HG03064 (cell line): ENCODE data around the gene ZC3H13.
"Not testable (repeated sequence)": the region's sequence is repeated elsewhere in the genome, so short reads cannot be mapped to it uniquely, and the experiment has no call there.

ENCODE experiments used
- ATAC-seq: cut with Tn5 transposase; IDR thresholded peaks from one replicate; pipeline ENCODE4 v1.9.1; 2021; ENCODE audit warnings: low read depth; ENCODE audit not compliant: unreplicated experiment

Gene ZC3H13

GRCh38 chr13:46016216-46016615 is 36.3 kb downstream of the ZC3H13 start:
- no peak for ATAC-seq

- ATAC-seq = no peak
Measured at GRCh38 chr13:46015366-46015765, 37.2 kb downstream of the ZC3H13 start.

GRCh38 chr13:46012404-46012803 is 40.1 kb downstream of the ZC3H13 start:
- no peak for ATAC-seq

GRCh38 chr13:46010148-46010547 is 42.4 kb downstream of the ZC3H13 start:
- no peak for ATAC-seq

- no peak for ATAC-seq
Measured at GRCh38 chr13:46008631-46009030, 43.9 kb downstream of the ZC3H13 start.

- ATAC-seq = no peak
Measured at GRCh38 chr13:46006688-46007452, 45.7 kb downstream of the ZC3H13 start.

GRCh38 chr13:46004491-46004890 is 48.1 kb downstream of the ZC3H13 start:
- ATAC-seq = no peak

- ATAC-seq = no peak
Measured at GRCh38 chr13:45996631-45997030, 55.9 kb downstream of the ZC3H13 start.

GRCh38 chr13:45995245-45995644 is 57.3 kb downstream of the ZC3H13 start:
- ATAC-seq = no peak

- ATAC-seq = no peak
Measured at GRCh38 chr13:45994752-45995151, 57.8 kb downstream of the ZC3H13 start.

- no peak for ATAC-seq
Measured at GRCh38 chr13:45989607-45990006, 62.9 kb downstream of the ZC3H13 start.

- not testable (repeated sequence) for ATAC-seq
Measured at GRCh38 chr13:45981127-45981526, 71.4 kb downstream of the ZC3H13 start.

- no peak for ATAC-seq
Measured at GRCh38 chr13:45975337-45975736, 77.2 kb downstream of the ZC3H13 start.

GRCh38 chr13:45974500-45974899 is 78.0 kb downstream of the ZC3H13 start:
- ATAC-seq = no peak

GRCh38 chr13:45967589-45967988 is 85.0 kb downstream of the ZC3H13 start:
- ATAC-seq = no peak

- no peak for ATAC-seq
Measured at GRCh38 chr13:45966715-45967114, 85.8 kb downstream of the ZC3H13 start.

GRCh38 chr13:45961468-45961867 is 91.1 kb downstream of the ZC3H13 start:
- ATAC-seq = no peak

- ATAC-seq = no peak
Measured at GRCh38 chr13:45954836-45955800, 97.4 kb downstream of the ZC3H13 start.

- no peak for ATAC-seq
Measured at GRCh38 chr13:45953082-45953481, 99.5 kb downstream of the ZC3H13 start.

- ATAC-seq = no peak
Measured at GRCh38 chr13:45951724-45952123, 100.8 kb downstream of the ZC3H13 start.

GRCh38 chr13:45951166-45951565 is 101.4 kb downstream of the ZC3H13 start:
- no peak for ATAC-seq
